Measurements from ENCODE around the gene TFDP2. TPM values are rescaled to one million over a fixed set of nuclear protein-coding genes. Genes with fewer than 3 reads are reported as not detected.

Gene TFDP2
- total and polyA plus RNA-seq, 2 of the 8 experiments (the other 6 are each of a cell fraction or from before 2014, with no cell fraction given) = 41.1 to 119 TPM

GRCh38 chr3:141938011-141938500, 211.3 kb downstream of the TFDP2 start:
- no peaks in the 10 kb centered on the region for H3K9me3 ChIP-seq (ENCODE audit: insufficient read depth in 2 of 2, low read depth in 1 of 2, low read length in 1 of 2)
- H3K4me3 ChIP-seq (ENCODE audit: extremely low read depth in 1 of 4, insufficient read depth in 2 of 4, low read depth in 3 of 4, low read length in 4 of 4) = no peak overlapping the region
- TF ChIP-seq ZNF274 (IDR thresholded peaks at IDR 0.05; ENCODE audit: borderline replicate concordance, extremely low read depth, low read length) = no peak
- TF ChIP-seq EZH2 (IDR thresholded peaks at IDR 0.05; ENCODE audit: low read depth, low read length, severe bottlenecking) = no peak
- TF ChIP-seq SIN3A (conservative IDR thresholded peaks at IDR 0.05 in 1 of 2, IDR thresholded peaks at IDR 0.05 in 1 of 2; ENCODE audit: low read depth in 1 of 2, low read length in 2 of 2) = no peak
- no peak for TF ChIP-seq SIX5 (IDR thresholded peaks at IDR 0.05; ENCODE audit: low read depth, low read length)
- no peak for TF ChIP-seq SP1 (IDR thresholded peaks at IDR 0.05; ENCODE audit: low read depth, low read length)
- TF ChIP-seq EP300 (IDR thresholded peaks at IDR 0.05; ENCODE audit: borderline replicate concordance in 1 of 2, low read depth in 2 of 2, low read length in 2 of 2) = no peak
- no peak for TF ChIP-seq HDAC6 (IDR thresholded peaks at IDR 0.05; ENCODE audit: low read depth, low read length)
- WGBS, 2 experiments (ENCODE audit: extremely low coverage in 1 of 2, insufficient coverage in 1 of 2, insufficient read length in 1 of 2, insufficient replicate concordance in 2 of 2, low coverage in 1 of 2, low lambda C conversion rate in 2 of 2, missing lambda C conversion rate in 1 of 2) = 91% methylated on average over 15 of the region's 20 CpGs; no CpG with 5 or more reads in 1 of the 2 experiments
- H3K18ac ChIP-seq (ENCODE audit: extremely low read depth, low read length) = no peak overlapping the region
- H2BK20ac ChIP-seq (ENCODE audit: low read length) = no peak overlapping the region
- H2BK5ac ChIP-seq (ENCODE audit: low read depth, low read length) = no peak overlapping the region
- H4K8ac ChIP-seq (ENCODE audit: extremely low read depth, insufficient read depth, low read length) = no peak overlapping the region; the same call in 1 of the 2 replicates
- H3K23me2 ChIP-seq (ENCODE audit: low read depth, low read length) = no peaks in the 10 kb centered on the region
- no peak overlapping the region for H3K9ac ChIP-seq (replicated peaks in 1 of 4; ENCODE audit: extremely low read depth in 1 of 4, low read depth in 3 of 4, low read length in 3 of 4)
- H3K4ac ChIP-seq (replicated peaks; ENCODE audit: insufficient read length, low read depth, low read length) = no peak overlapping the region
- H3K4me2 ChIP-seq (ENCODE audit: insufficient read depth in 1 of 2, low read depth in 2 of 2, low read length in 2 of 2) = no peak overlapping the region; a peak in 1 of 4 replicates
- no peak overlapping the region for H2AK5ac ChIP-seq (ENCODE audit: low read depth, low read length)
- no peak for FAIRE-seq
- no peak overlapping the region for H3K23ac ChIP-seq (ENCODE audit: insufficient read length)
- H2BK120ac ChIP-seq (replicated peaks; ENCODE audit: low read depth, low read length) = no peak overlapping the region
- CTCF ChIA-PET (ENCODE audit: partially characterized antibody) = interaction anchor here (0.6 to 1.0 kb wide), 2 partner anchors 89 to 403 kb away, joined by 3 to 4 read pairs; no protein-coding TSS in a partner anchor
- no peak overlapping the region for H2AFZ ChIP-seq (ENCODE audit: low read length)
- peaks cover 0 to 4% (median 0%) of the 10 kb centered on the region in 4 experiments; a peak in 1 of 7 replicates for H3K4me1 ChIP-seq (replicated peaks in 1 of 4; ENCODE audit: control insufficient read depth in 3 of 4, insufficient read depth in 4 of 4, low read length in 3 of 4)
- no peaks in the 10 kb centered on the region for H3K36me3 ChIP-seq (ENCODE audit: control insufficient read depth in 2 of 4, insufficient read depth in 4 of 4, low read length in 3 of 4)
- H4K20me1 ChIP-seq (replicated peaks in 1 of 2; ENCODE audit: control insufficient read depth in 1 of 2, insufficient read depth in 2 of 2, low read length in 2 of 2) = no peaks in the 10 kb centered on the region
- H4K5ac ChIP-seq (ENCODE audit: insufficient read length, low read depth, low read length) = no peak overlapping the region
- no peak overlapping the region for H3K56ac ChIP-seq (replicated peaks; ENCODE audit: insufficient read length, low read depth, low read length)
- no peaks in the 10 kb centered on the region for H3K79me2 ChIP-seq (ENCODE audit: control insufficient read depth in 1 of 2, insufficient read depth in 2 of 2, low read length in 2 of 2)
- no peaks in the 10 kb centered on the region for H3K79me1 ChIP-seq (ENCODE audit: low read depth, low read length)
- no peaks in the 10 kb centered on the region for H3K27me3 ChIP-seq (replicated peaks in 1 of 4; ENCODE audit: control insufficient read depth in 3 of 4, extremely low read depth in 1 of 4, insufficient read depth in 3 of 4, low read length in 3 of 4)
- no peak overlapping the region for H3K27ac ChIP-seq (ENCODE audit: low read depth, low read length)
- no peak overlapping the region for H2BK15ac ChIP-seq (ENCODE audit: low read length)
- peak in 1 of 2 experiments; percentile 32 for DNase-seq (ENCODE audit: low read depth in 1 of 2, low spot score in 2 of 2)
- no peak overlapping the region for H2BK12ac ChIP-seq (ENCODE audit: low read depth, low read length)
- H4K91ac ChIP-seq (replicated peaks; ENCODE audit: insufficient read length, low read length) = no peak overlapping the region
- H3K14ac ChIP-seq (ENCODE audit: insufficient read length) = no peak overlapping the region
- POLR2A ChIA-PET (ENCODE audit: partially characterized antibody) = interaction anchor here (0.6 kb wide), 1 partner anchor 90 kb away, joined by 3 read pairs; no protein-coding TSS in a partner anchor

Measured in H1 (cell line).